Measurements from ENCODE around the gene TBC1D9.

TBC1D9 gene

GRCh38 chr4:140711910-140712309 is 44.3 kb downstream of the TBC1D9 start:
- Histone ChIP-seq H3K9ac (ENCODE audit: low read length) (no peak overlapping the region), H3F3A (ENCODE audit: insufficient read depth, low read length) (no peaks in the 10 kb centered on the region)
- TF ChIP-seq CTCF (IDR thresholded peaks at IDR 0.05; ENCODE audit: low read length) = no peak
- TF ChIP-seq EZH2 (optimal IDR thresholded peaks at IDR 0.05; ENCODE audit: low read depth, low read length) = no peak
- no peak for TF ChIP-seq EZH2phosphoT487 (IDR thresholded peaks at IDR 0.05; ENCODE audit: low read length)

GRCh38 chr4:140710908-140711622 is 45.1 kb downstream of the TBC1D9 start:
- DNase-seq = no peak
- Histone ChIP-seq H3K27me3 (replicated peaks; ENCODE audit: insufficient read depth, low read length) (no peaks in the 10 kb centered on the region), H3K79me2 (ENCODE audit: low read length) (peaks cover 15% of the 10 kb centered on the region; the same call in 1 of the 2 replicates), H3K36me3 (replicated peaks; ENCODE audit: insufficient read depth, low read length) (no peaks in the 10 kb centered on the region), H3K9me2 (replicated peaks; ENCODE audit: insufficient read depth, low read length) (no peaks in the 10 kb centered on the region), H3K4me1 (ENCODE audit: low read length) (peaks cover 4% of the 10 kb centered on the region; the same call in 1 of the 2 replicates), H3K4me2 (ENCODE audit: low read depth, low read length) (no peak overlapping the region), H4K20me1 (ENCODE audit: insufficient read depth, low read length) (no peaks in the 10 kb centered on the region), H2AFZ (ENCODE audit: low read length) (no peak overlapping the region), H3K9ac (ENCODE audit: low read length) (no peak overlapping the region), H3F3A (ENCODE audit: insufficient read depth, low read length) (no peaks in the 10 kb centered on the region), H3K9me3 (replicated peaks; ENCODE audit: insufficient read depth, low read length) (no peaks in the 10 kb centered on the region), H3K27ac (ENCODE audit: low read length) (no peak overlapping the region), H3K4me3 (ENCODE audit: low read length) (no peak overlapping the region)
- no peak for TF ChIP-seq CTCF (IDR thresholded peaks at IDR 0.05; ENCODE audit: low read length)
- TF ChIP-seq EZH2 (optimal IDR thresholded peaks at IDR 0.05; ENCODE audit: low read depth, low read length) = no peak
- TF ChIP-seq EZH2phosphoT487 (IDR thresholded peaks at IDR 0.05; ENCODE audit: low read length) = no peak

More at GRCh38 chr4:140711910-140712309, 44.3 kb downstream of the TBC1D9 start:
- DNase-seq = no peak
- Histone ChIP-seq H4K20me1 (ENCODE audit: insufficient read depth, low read length) (no peaks in the 10 kb centered on the region), H3K27ac (ENCODE audit: low read length) (no peak overlapping the region), H3K27me3 (replicated peaks; ENCODE audit: insufficient read depth, low read length) (no peaks in the 10 kb centered on the region), H3K36me3 (replicated peaks; ENCODE audit: insufficient read depth, low read length) (no peaks in the 10 kb centered on the region), H3K9me2 (replicated peaks; ENCODE audit: insufficient read depth, low read length) (no peaks in the 10 kb centered on the region), H3K4me2 (ENCODE audit: low read depth, low read length) (no peak overlapping the region), H3K4me1 (ENCODE audit: low read length) (peaks cover 4% of the 10 kb centered on the region; the same call in 1 of the 2 replicates), H3K9me3 (replicated peaks; ENCODE audit: insufficient read depth, low read length) (no peaks in the 10 kb centered on the region), H2AFZ (ENCODE audit: low read length) (no peak overlapping the region), H3K79me2 (ENCODE audit: low read length) (peaks cover 15% of the 10 kb centered on the region; the same call in 1 of the 2 replicates), H3K4me3 (ENCODE audit: low read length) (no peak overlapping the region)

DNA sequence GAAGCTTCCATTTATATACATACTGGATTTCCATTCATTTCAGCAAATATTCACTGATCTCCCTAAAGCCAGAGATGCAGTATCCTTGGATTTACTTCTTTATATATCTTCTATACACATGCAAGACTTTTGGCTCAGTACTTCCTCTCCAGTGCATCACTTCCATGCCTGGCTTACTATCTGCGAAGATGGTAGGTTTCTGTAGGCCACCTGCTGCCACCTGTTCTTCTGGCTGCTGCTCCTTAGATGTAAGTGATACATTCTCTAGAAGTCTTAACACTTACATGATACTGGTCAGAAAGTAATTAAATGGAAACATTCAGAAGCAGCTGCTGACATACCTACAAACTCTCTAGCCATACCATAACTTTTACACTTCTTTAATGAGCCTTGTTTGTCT is 48.9 kb downstream of the TBC1D9 start:
- no peak overlapping the region for H3K4me2 ChIP-seq (ENCODE audit: low read depth, low read length)
- H3K36me3 ChIP-seq (replicated peaks; ENCODE audit: insufficient read depth, low read length) = no peaks in the 10 kb centered on the region
- no peaks in the 10 kb centered on the region for H3K27me3 ChIP-seq (replicated peaks; ENCODE audit: insufficient read depth, low read length)
- no peak for DNase-seq
- H3F3A ChIP-seq (ENCODE audit: insufficient read depth, low read length) = no peaks in the 10 kb centered on the region
- no peaks in the 10 kb centered on the region for H3K9me2 ChIP-seq (replicated peaks; ENCODE audit: insufficient read depth, low read length)
- peaks cover 12% of the 10 kb centered on the region; the same call in 1 of the 2 replicates for H3K79me2 ChIP-seq (ENCODE audit: low read length)
- no peak overlapping the region for H2AFZ ChIP-seq (ENCODE audit: low read length)
- TF ChIP-seq EZH2 (optimal IDR thresholded peaks at IDR 0.05; ENCODE audit: low read depth, low read length) (no peak), EZH2phosphoT487 (IDR thresholded peaks at IDR 0.05; ENCODE audit: low read length) (no peak), CTCF (IDR thresholded peaks at IDR 0.05; ENCODE audit: low read length) (no peak)
- H3K9ac ChIP-seq (ENCODE audit: low read length) = no peak overlapping the region
- H3K4me1 ChIP-seq (ENCODE audit: low read length) = peaks cover 4% of the 10 kb centered on the region; the same call in 1 of the 2 replicates
- H3K9me3 ChIP-seq (replicated peaks; ENCODE audit: insufficient read depth, low read length) = no peaks in the 10 kb centered on the region
- no peaks in the 10 kb centered on the region for H4K20me1 ChIP-seq (ENCODE audit: insufficient read depth, low read length)
- H3K27ac ChIP-seq (ENCODE audit: low read length) = peak overlapping the region; percentile 28; the same call in 1 of the 2 replicates
- no peak overlapping the region for H3K4me3 ChIP-seq (ENCODE audit: low read length)

All from MM.1S (cell line).